ENCODE data around the gene CEBPA. TPM values are rescaled to one million over a fixed set of nuclear protein-coding genes. Genes with fewer than 3 reads are reported as not detected.

The CEBPA gene
- total and polyA plus RNA-seq, 7 donors = 2.9 to 64.3 (median 16.1) TPM

- Histone ChIP-seq H3K27ac (no peak overlapping the region), H3K27me3 (no peaks in the 10 kb centered on the region), H3K9me3 (peaks cover 0 to 8% (median 1%) of the 10 kb centered on the region in 4 donors), H3K4me3 (no peak overlapping the region), H3K4me1 (peaks cover 0 to 21% (median 20%) of the 10 kb centered on the region in 4 donors), H3K36me3 (no peaks in the 10 kb centered on the region)
- WGBS, 2 donors = 40 to 77% methylated on average over 14 of the region's 14 CpGs
- TF ChIP-seq EP300 (IDR thresholded peaks at IDR 0.05) (no peak), POLR2A (IDR thresholded peaks at IDR 0.05) (no peak), POLR2AphosphoS5 (IDR thresholded peaks at IDR 0.05) (no peak)
- TF ChIP-seq, protein P1, sequence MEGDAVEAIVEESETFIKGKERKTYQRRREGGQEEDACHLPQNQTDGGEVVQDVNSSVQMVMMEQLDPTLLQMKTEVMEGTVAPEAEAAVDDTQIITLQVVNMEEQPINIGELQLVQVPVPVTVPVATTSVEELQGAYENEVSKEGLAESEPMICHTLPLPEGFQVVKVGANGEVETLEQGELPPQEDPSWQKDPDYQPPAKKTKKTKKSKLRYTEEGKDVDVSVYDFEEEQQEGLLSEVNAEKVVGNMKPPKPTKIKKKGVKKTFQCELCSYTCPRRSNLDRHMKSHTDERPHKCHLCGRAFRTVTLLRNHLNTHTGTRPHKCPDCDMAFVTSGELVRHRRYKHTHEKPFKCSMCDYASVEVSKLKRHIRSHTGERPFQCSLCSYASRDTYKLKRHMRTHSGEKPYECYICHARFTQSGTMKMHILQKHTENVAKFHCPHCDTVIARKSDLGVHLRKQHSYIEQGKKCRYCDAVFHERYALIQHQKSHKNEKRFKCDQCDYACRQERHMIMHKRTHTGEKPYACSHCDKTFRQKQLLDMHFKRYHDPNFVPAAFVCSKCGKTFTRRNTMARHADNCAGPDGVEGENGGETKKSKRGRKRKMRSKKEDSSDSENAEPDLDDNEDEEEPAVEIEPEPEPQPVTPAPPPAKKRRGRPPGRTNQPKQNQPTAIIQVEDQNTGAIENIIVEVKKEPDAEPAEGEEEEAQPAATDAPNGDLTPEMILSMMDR (IDR thresholded peaks at IDR 0.05) = no peak
- no peak for DNase-seq
- intact Hi-C loops (cut with DNase I) = no loop called here
These were observed 11.2 kb downstream of the CEBPA start for GRCh38 chr19:33290956-33291622.

DNA sequence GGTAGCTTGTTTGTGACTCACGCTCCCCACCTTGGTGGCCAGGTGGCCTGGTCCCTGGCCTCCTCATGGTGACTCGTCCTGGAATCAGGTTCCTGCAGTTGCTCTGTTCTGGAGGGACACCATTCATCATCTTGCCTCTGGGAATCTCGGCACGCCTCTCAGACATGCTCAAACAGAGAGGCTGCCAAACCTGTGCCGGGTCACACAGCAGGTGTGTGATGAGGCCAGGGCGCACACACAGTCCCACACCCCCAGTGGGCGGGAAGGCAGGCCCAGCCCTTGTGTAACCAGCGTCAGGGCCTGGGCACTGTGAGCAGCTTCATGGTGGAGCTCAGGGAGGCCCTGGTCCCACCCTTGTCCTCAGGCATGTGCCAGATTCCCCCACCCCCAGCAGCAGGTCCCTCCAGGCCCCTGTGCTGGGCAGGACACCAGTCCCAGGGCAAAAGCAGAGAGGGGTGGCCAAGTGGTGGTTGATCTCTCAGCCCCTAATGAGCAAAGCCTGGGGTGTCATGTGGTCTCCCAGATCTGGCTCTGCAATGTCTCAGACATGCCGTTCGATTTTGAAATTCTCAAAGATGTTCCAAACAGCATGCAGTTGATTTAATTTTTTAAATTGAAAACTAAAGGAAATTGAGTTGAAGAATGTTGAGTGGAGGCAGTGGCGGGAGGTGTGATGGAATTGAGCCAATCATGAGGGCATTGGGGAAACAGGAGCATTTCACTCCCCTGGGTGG is 12.1 kb downstream of the CEBPA start:
- TF ChIP-seq POLR2AphosphoS5 (IDR thresholded peaks at IDR 0.05) = no peak
- no peak for TF ChIP-seq EP300 (IDR thresholded peaks at IDR 0.05)
- no peak for TF ChIP-seq POLR2A (IDR thresholded peaks at IDR 0.05)
- TF ChIP-seq, protein P1 (IDR thresholded peaks at IDR 0.05) = no peak
- WGBS, 2 donors = 50 to 80% methylated on average over 11 of the region's 11 CpGs
- no peak overlapping the region for H3K27ac ChIP-seq
- H3K9me3 ChIP-seq = peaks cover 0 to 8% (median 1%) of the 10 kb centered on the region in 4 donors
- H3K36me3 ChIP-seq = no peaks in the 10 kb centered on the region
- H3K4me1 ChIP-seq = peaks cover 0 to 21% (median 20%) of the 10 kb centered on the region in 4 donors
- intact Hi-C loops (cut with DNase I) = no loop called here
- H3K27me3 ChIP-seq = no peaks in the 10 kb centered on the region
- DNase-seq = no peak
- H3K4me3 ChIP-seq = no peak overlapping the region

DNA sequence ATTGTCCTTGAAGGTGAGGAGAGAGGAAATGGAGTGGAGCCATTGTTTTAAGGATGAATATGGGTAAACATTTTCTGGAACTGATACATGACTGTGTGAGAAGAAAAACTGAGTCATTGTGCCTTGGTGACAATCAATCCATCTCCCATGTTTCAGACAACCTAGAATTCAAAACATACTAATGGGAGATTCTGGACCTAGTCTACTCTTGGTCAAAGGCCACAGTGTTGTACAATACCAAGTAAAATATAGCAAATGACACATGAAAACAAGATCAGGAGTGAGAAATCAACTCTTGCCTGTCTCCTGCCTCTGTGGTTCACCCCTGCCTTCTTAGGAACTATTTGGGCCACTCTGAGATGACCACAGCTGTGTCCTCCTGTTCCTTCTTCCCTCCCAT is 13.1 kb downstream of the CEBPA start:
- TF ChIP-seq EP300 (IDR thresholded peaks at IDR 0.05) (no peak), POLR2A (IDR thresholded peaks at IDR 0.05) (no peak), POLR2AphosphoS5 (IDR thresholded peaks at IDR 0.05) (no peak)
- TF ChIP-seq, protein P1 (IDR thresholded peaks at IDR 0.05) = no peak
- no peak overlapping the region for H3K27ac ChIP-seq
- no peak overlapping the region for H3K4me3 ChIP-seq
- peaks cover 0 to 21% (median 19%) of the 10 kb centered on the region in 4 donors for H3K4me1 ChIP-seq
- H3K36me3 ChIP-seq = no peaks in the 10 kb centered on the region
- peaks cover 0 to 8% (median 1%) of the 10 kb centered on the region in 4 donors for H3K9me3 ChIP-seq
- no peaks in the 10 kb centered on the region for H3K27me3 ChIP-seq
- intact Hi-C loops (cut with DNase I) = no loop called here
- DNase-seq = no peak

GRCh38 chr19:33288666-33289065 is 13.7 kb downstream of the CEBPA start:
- no peaks in the 10 kb centered on the region for H3K36me3 ChIP-seq
- no peak for TF ChIP-seq POLR2A (IDR thresholded peaks at IDR 0.05)
- no peak for DNase-seq
- peaks cover 0 to 16% (median 15%) of the 10 kb centered on the region in 4 donors for H3K4me1 ChIP-seq
- H3K27me3 ChIP-seq = no peaks in the 10 kb centered on the region
- H3K9me3 ChIP-seq = peaks cover 0 to 8% (median 1%) of the 10 kb centered on the region in 4 donors
- intact Hi-C loops (cut with DNase I) = no loop called here
- WGBS, 2 donors = 44 to 87% methylated on average over 1 of the region's 1 CpG
- H3K27ac ChIP-seq = no peak overlapping the region
- no peak overlapping the region for H3K4me3 ChIP-seq

GRCh38 chr19:33287927-33288326 is 14.4 kb downstream of the CEBPA start:
- intact Hi-C loops (cut with DNase I) = no loop called here
- H3K4me1 ChIP-seq = peaks cover 0 to 9% (median 7%) of the 10 kb centered on the region in 4 donors
- no peak for DNase-seq
- no peaks in the 10 kb centered on the region for H3K27me3 ChIP-seq
- H3K36me3 ChIP-seq = no peaks in the 10 kb centered on the region
- H3K4me3 ChIP-seq = no peak overlapping the region
- TF ChIP-seq, protein P1 (IDR thresholded peaks at IDR 0.05) = no peak
- H3K9me3 ChIP-seq = peaks cover 0 to 8% (median 1%) of the 10 kb centered on the region in 4 donors
- H3K27ac ChIP-seq = no peak overlapping the region
